Omental fat pad (tissue), 4 donors: ENCODE measurements around the gene RTN4R. TPM values are rescaled to one million over a fixed set of nuclear protein-coding genes. Genes with fewer than 3 reads are reported as not detected.

Experiments used
- ATAC-seq: fragments of 150-250 bp; one replicate; pipeline ENCODE4 v1.9.1; 2016; ENCODE audit warnings: mild to moderate bottlenecking, moderate library complexity; ENCODE audit not compliant: low FRiP score
- DNase-seq: peaks from one replicate; pipeline ENCODE4 v3.0.0-alpha.2; 2019; ENCODE audit warnings: low spot score
- total RNA-seq, 4 donors: library from RNA; depleted of rRNA; stranded (reverse); fragments of >200 nt; gene quantifications; one replicate each; pipeline ENCODE4 v1.1.0, GENCODE V29; 2016
- TF ChIP-seq, protein P1 (sequence below), 3 donors: fragments of 450-650 bp; IDR thresholded peaks; one replicate each; pipeline ENCODE4 v1.5.1; 2016 to 2017; ENCODE audit warnings: antibody characterized with exemption in 3 of 3, mild to moderate bottlenecking in 3 of 3, moderate library complexity in 2 of 3

Gene RTN4R
- total RNA-seq, 4 donors from 2014 or later = 0.25 to 2.3 (median 1.3) TPM

DNA sequence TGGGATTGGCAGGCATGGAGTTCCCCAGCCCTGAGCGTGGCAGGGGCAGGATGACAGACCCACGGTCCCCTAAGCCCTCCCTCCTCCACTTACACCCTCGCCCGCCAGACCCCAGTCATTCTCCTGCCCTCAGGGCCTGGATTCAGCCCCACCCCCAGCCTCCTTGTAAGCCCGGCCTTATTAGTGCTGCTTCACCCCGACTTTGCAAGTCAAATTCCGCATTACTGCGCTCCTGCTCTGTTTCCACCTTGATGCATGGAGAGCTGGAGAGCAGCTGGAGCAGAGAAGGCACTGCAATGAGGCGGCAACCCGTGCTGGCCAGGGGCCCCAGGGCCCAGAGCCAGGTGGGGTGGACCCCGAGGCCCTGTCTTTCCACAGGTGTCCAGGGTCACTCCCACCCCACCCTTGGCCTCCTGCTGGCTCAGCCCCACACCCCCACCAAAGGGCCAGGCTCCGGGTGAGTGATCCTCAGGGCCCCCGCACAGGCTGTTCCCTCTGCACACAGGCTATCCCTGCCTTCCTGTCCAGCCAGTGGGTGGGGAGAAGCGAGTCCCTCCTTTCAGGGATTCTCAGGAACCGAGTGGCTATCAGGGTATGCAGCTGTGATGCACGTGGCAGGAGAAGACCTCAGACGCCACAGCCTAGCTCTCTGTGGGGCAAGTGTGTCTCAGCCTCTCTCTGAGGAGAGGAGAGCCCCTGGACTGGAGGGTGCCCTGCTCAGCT lies 36.4 kb downstream of the RTN4R start:
- TF ChIP-seq, protein P1, sequence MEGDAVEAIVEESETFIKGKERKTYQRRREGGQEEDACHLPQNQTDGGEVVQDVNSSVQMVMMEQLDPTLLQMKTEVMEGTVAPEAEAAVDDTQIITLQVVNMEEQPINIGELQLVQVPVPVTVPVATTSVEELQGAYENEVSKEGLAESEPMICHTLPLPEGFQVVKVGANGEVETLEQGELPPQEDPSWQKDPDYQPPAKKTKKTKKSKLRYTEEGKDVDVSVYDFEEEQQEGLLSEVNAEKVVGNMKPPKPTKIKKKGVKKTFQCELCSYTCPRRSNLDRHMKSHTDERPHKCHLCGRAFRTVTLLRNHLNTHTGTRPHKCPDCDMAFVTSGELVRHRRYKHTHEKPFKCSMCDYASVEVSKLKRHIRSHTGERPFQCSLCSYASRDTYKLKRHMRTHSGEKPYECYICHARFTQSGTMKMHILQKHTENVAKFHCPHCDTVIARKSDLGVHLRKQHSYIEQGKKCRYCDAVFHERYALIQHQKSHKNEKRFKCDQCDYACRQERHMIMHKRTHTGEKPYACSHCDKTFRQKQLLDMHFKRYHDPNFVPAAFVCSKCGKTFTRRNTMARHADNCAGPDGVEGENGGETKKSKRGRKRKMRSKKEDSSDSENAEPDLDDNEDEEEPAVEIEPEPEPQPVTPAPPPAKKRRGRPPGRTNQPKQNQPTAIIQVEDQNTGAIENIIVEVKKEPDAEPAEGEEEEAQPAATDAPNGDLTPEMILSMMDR (IDR thresholded peaks at IDR 0.05) = no peak
- no peak for ATAC-seq
- DNase-seq = no peak

DNA sequence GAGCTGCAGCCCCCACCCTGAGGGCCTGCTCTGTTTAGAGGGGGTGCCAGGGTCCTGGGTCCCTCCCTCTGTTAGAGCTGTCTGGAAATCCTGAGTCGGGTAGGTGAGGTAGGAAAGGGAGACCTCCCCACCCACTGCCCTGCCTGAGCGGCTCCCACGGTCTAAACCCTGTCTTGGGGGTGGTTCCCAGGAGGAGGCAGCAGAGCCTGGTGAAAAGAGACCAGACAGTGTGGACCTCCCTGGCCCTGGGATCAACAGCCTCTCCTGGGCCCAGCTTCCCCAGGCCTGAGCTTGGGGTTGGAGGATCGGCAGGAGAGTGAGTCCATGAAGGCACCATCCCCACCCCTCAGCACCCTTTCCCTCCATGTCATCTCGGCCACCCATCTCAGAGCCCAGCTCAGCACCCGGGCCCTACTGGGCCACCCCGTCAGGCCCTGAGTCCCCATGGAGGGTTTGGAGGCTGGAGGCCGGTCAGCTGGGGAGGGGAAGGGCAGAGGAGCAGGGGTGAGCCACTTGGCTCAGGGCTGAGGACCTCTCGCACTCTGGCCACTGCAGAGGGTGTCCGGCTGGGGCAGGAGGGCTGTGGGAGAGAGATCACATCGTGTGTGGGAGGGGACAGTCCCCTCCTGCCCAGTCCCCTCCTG lies 37.2 kb downstream of the RTN4R start:
- DNase-seq = no peak
- ATAC-seq = no peak
- TF ChIP-seq, protein P1 (IDR thresholded peaks at IDR 0.05) = no peak

DNA sequence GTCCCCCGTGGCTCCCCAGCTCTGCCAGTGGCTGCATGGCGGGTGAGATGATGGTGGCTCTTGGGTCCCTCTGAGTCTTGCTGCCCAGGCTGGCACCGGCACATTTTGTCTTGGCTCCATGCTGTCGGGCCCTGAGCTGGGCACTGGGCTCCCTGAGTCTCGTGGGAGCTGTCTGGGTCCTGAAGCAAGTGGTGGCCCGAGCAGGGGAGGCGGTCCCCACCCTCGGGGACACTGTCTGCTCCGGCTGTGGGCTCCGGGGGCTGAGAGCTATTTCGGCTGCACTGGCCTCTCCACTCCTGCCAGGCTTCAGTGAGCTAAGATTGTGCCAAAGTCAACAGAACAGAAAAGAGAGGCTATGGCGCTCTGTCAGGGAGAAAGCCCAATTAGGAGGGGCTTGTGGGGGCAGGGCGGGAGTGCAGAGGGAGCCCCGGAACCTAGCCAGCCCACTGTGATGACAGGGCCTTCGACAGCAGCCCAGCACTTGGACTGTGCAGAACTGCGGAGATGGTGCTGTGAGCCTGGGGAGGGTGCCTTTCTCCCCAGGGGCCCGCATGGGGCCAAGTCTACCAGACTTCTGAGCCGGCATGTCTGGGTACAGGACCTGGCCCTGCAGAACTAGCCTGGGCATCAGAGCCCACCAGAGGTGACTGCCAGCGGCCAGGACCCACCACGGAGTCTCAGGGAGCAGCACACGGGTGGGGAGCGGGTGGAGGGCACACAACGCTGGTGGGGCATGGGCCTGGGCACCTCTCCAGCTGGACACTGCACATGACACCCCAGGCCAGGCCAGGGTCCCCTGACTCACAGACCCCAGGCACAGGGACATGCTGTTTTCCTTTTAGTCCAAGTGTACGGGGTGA lies 38.0 kb downstream of the RTN4R start:
- TF ChIP-seq, protein P1 (IDR thresholded peaks at IDR 0.05) = no peak
- no peak for ATAC-seq
- no peak for DNase-seq

DNA sequence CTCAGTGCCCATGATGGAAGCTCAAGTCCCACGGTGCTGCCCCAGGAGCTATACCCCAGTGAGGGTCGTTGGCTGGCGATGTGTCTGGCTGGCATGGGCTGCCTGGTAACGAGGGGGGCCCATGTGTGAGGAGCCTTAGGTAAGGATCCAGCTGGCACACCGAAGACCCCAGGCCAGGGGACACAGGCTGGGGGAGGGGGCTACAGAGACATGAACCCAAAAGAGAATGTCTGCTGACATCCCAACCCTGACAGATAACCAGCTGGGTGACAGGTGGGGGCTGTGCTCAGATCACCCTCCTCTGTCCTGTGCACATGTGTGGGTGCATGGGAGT lies 39.2 kb downstream of the RTN4R start:
- no peak for DNase-seq
- no peak for ATAC-seq
- TF ChIP-seq, protein P1 (IDR thresholded peaks at IDR 0.05) = no peak

DNA sequence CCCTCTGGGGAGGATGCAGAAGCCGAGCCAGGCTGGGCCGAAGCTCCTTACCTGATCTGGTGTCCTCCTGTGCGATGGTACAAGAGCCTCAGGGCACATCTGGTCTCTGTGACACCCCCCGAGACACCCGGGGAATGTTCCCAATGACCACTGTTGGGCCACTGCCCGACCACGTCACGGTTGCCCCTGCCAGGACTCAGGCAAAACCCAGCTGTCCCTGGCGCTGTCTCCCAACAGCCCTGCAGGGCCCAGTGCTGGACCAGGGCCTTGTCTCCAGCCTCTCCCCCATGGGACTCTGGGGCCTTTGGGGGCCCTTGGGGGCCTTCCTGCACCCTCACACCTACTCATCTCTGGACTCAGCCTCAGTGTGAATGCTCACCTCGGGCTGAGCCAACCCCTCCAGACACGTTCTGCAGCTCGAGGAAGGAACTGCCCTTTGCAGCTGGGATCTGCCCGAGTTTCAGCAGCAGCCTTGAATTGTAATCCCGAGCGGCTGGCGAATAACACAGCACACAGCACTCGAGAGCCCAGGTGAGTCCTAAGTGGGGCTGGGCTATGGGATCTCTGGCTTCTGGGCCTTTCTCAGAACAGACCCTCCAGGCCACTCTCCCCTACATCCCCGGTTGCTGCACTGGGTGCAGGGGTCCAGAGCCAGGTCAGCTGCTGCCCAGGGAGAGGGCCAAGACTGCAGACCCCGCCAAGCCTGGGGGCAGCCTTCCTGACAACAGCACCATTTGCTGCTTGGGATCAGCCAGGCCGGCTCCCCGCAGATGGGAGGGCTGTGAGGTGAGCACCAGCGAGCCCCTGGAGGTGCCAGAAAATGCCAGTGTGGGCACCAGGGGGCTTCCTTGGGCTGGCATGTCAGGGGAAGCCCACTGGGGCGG lies 39.8 kb downstream of the RTN4R start:
- no peak for DNase-seq
- ATAC-seq = no peak
- TF ChIP-seq, protein P1 (IDR thresholded peaks at IDR 0.05) = no peak

DNA sequence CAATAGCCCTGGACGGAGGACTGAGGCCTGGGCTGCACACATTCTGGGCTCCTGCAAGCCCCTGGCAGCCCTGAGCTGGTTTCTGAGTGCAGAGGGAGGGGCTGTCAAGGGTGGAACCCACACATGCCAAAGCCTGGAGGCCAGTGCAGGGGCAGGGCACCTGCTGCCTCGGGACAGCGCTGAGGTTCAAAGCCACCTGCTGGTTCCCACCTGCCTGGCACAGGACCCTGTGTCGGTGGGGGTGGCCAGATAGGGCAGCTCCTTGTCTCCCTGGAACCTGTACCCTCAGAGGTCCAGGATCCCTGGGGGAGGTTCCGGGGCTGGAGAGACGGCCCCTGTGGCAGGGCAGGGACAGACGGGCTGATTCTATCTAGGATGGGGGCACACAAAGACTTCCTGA lies 40.8 kb downstream of the RTN4R start:
- TF ChIP-seq, protein P1 (IDR thresholded peaks at IDR 0.05) = no peak
- DNase-seq = no peak
- ATAC-seq = no peak
